Lower leg skin (tissue), 3 donors: ENCODE results near the gene FBXL16.

ENCODE experiments used
- CTCF ChIP-seq, 3 donors: fragments of 450-650 bp; IDR thresholded peaks; one replicate each; pipeline ENCODE4 v1.5.1; 2016; ENCODE audit warnings: antibody characterized with exemption in 3 of 3, mild to moderate bottlenecking in 3 of 3, moderate library complexity in 2 of 3
- POLR2A ChIP-seq, 2 donors: fragments of 450-650 bp; IDR thresholded peaks; one replicate each; pipeline ENCODE4 v1.6.1; 2016 to 2017; ENCODE audit warnings: antibody characterized with exemption in 2 of 2, mild to moderate bottlenecking in 1 of 2, moderate library complexity in 1 of 2

GRCh38 chr16:687499-687898, 18.1 kb downstream of the FBXL16 start:
- TF ChIP-seq CTCF (IDR thresholded peaks at IDR 0.05), result no peak
- TF ChIP-seq POLR2A (IDR thresholded peaks at IDR 0.05), result no peak
